HEK293 (cell line): ENCODE measurements around the gene PEX11G.

Source experiments
- CTCF ChIA-PET: fragments of 350-600 bp; formaldehyde crosslinking; extraction: SDS; loops from one replicate; lab custom pipeline; 2021; ENCODE audit warnings: antibody characterized with exemption; lab: Yijun Ruan, JAX
- POLR2A ChIA-PET: fragments of 300-600 bp; formaldehyde crosslinking; extraction: SDS; loops from one replicate; lab custom pipeline; 2020; ENCODE audit warnings: antibody characterized with exemption, inconsistent platforms; lab: Yijun Ruan, JAX
- H3K27ac ChIP-seq: fragments of 200-500 bp; sonication (Bioruptor generic); 2 replicates; pipeline ENCODE4 v1.5.1; 2014; ENCODE audit warnings: low read depth, low read length, control low read depth, inconsistent platforms; ENCODE audit errors: extremely low read depth
- H3K36me3 ChIP-seq, 2 experiments: fragments of 200-500 bp in 1 of 2; sonication (Bioruptor generic) in 1 of 2; 1 replicate in 1 of 2; 2 replicates in 1 of 2; pipeline ENCODE4 v1.5.1; 2014 to 2017; ENCODE audit warnings: inconsistent platforms in 2 of 2, low read length in 2 of 2; ENCODE audit not compliant: control insufficient read depth in 2 of 2, insufficient read depth in 1 of 2
- H3K4me1 ChIP-seq: fragments of 200-500 bp; sonication (Bioruptor generic); 2 replicates; pipeline ENCODE4 v1.5.1; 2014; ENCODE audit warnings: mild to moderate bottlenecking, low read length, inconsistent platforms; ENCODE audit not compliant: control insufficient read depth, insufficient read depth
- H3K4me3 ChIP-seq: 2 replicates; pipeline ENCODE4 v1.5.1; 2011; ENCODE audit warnings: low read depth, mild to moderate bottlenecking, control low read depth, low read length, moderate library complexity
- H3K9me3 ChIP-seq: fragments of 200-500 bp; sonication (Bioruptor generic); 2 replicates; pipeline ENCODE4 v1.5.1; 2014; ENCODE audit warnings: low read depth, low read length, inconsistent platforms; ENCODE audit not compliant: control insufficient read depth, insufficient read depth
- GLI2 ChIP-seq: fragments of 450-650 bp; formaldehyde crosslinking; IDR thresholded peaks from 2 replicates; pipeline ENCODE4; 2017; ENCODE audit warnings: missing biosample characterization, missing genetic modification characterization, low read depth, borderline replicate concordance
- GLIS1 ChIP-seq: fragments of 450-650 bp; formaldehyde crosslinking; IDR thresholded peaks from 2 replicates; pipeline ENCODE4 v1.5.1; 2016; ENCODE audit warnings: missing biosample characterization, missing genetic modification characterization
- SP2 ChIP-seq: fragments of 450-650 bp; formaldehyde crosslinking; IDR thresholded peaks from 2 replicates; pipeline ENCODE4 v1.5.1; 2016; ENCODE audit warnings: missing biosample characterization, missing genetic modification characterization
- ZBTB48 ChIP-seq: fragments of 450-650 bp; formaldehyde crosslinking; IDR thresholded peaks from 2 replicates; pipeline ENCODE4 v1.5.1; 2016; ENCODE audit warnings: missing biosample characterization, missing genetic modification characterization
- ZFP69B ChIP-seq: fragments of 450-650 bp; formaldehyde crosslinking; IDR thresholded peaks from 2 replicates; pipeline ENCODE4 v1.5.1; 2016; ENCODE audit warnings: missing biosample characterization, missing genetic modification characterization
- ZIC2 ChIP-seq: fragments of 450-650 bp; formaldehyde crosslinking; IDR thresholded peaks from 2 replicates; pipeline ENCODE4 v1.5.1; 2016; ENCODE audit warnings: missing biosample characterization, missing genetic modification characterization
- ZNF184 ChIP-seq: fragments of 450-650 bp; IDR thresholded peaks from 2 replicates; pipeline ENCODE4 v1.5.1; 2018; ENCODE audit warnings: missing biosample characterization, mild to moderate bottlenecking, missing genetic modification characterization
- ZNF335 ChIP-seq: fragments of 450-650 bp; formaldehyde crosslinking; conservative IDR thresholded peaks from 2 replicates; pipeline ENCODE4 v1.5.1; 2016; ENCODE audit warnings: missing biosample characterization, missing genetic modification characterization
- ZNF341 ChIP-seq: fragments of 450-650 bp; formaldehyde crosslinking; IDR thresholded peaks from 2 replicates; pipeline ENCODE4; 2016; ENCODE audit warnings: low read depth, missing biosample characterization, missing genetic modification characterization
- ZNF394 ChIP-seq: fragments of 450-650 bp; formaldehyde crosslinking; IDR thresholded peaks from 2 replicates; pipeline ENCODE4 v1.5.1; 2016; ENCODE audit warnings: missing biosample characterization, missing genetic modification characterization, mild to moderate bottlenecking, moderate library complexity, borderline replicate concordance
- ZNF518A ChIP-seq: fragments of 450-650 bp; formaldehyde crosslinking; conservative IDR thresholded peaks from 2 replicates; pipeline ENCODE4 v1.5.1; 2016; ENCODE audit warnings: low read depth, missing biosample characterization, missing genetic modification characterization
- ZNF544 ChIP-seq: fragments of 450-650 bp; formaldehyde crosslinking; IDR thresholded peaks from 2 replicates; pipeline ENCODE4 v1.5.0; 2017; ENCODE audit warnings: missing biosample characterization, missing genetic modification characterization
- ZNF561 ChIP-seq: fragments of 450-650 bp; IDR thresholded peaks from 2 replicates; pipeline ENCODE4 v1.5.1; 2018; ENCODE audit warnings: missing biosample characterization, missing genetic modification characterization, borderline replicate concordance
- ZNF571 ChIP-seq: fragments of 450-650 bp; formaldehyde crosslinking; IDR thresholded peaks from 2 replicates; pipeline ENCODE4 v1.5.0; 2017; ENCODE audit warnings: missing biosample characterization, missing genetic modification characterization
- ZNF747 ChIP-seq: fragments of 450-650 bp; formaldehyde crosslinking; IDR thresholded peaks from 2 replicates; pipeline ENCODE4 v1.5.1; 2016; ENCODE audit warnings: missing biosample characterization, missing genetic modification characterization
- TF ChIP-seq, protein P1 (sequence below): fragments of 450-650 bp; formaldehyde crosslinking; IDR thresholded peaks from 2 replicates; pipeline ENCODE4 v1.5.1; 2016; ENCODE audit warnings: missing biosample characterization, missing genetic modification characterization
- TF ChIP-seq, protein P2 (sequence below): fragments of 450-650 bp; formaldehyde crosslinking; IDR thresholded peaks from 2 replicates; pipeline ENCODE4 v1.5.1; 2016; ENCODE audit warnings: missing biosample characterization, missing genetic modification characterization
- TF ChIP-seq, protein P3 (sequence below): fragments of 450-650 bp; formaldehyde crosslinking; IDR thresholded peaks from 2 replicates; pipeline ENCODE4 v1.5.1; 2016; ENCODE audit warnings: missing biosample characterization, missing genetic modification characterization
- TF ChIP-seq, protein P4 (sequence below): fragments of 450-650 bp; formaldehyde crosslinking; IDR thresholded peaks from 2 replicates; pipeline ENCODE4 v1.5.1; 2017; ENCODE audit warnings: missing biosample characterization, missing genetic modification characterization

PEX11G gene

DNA sequence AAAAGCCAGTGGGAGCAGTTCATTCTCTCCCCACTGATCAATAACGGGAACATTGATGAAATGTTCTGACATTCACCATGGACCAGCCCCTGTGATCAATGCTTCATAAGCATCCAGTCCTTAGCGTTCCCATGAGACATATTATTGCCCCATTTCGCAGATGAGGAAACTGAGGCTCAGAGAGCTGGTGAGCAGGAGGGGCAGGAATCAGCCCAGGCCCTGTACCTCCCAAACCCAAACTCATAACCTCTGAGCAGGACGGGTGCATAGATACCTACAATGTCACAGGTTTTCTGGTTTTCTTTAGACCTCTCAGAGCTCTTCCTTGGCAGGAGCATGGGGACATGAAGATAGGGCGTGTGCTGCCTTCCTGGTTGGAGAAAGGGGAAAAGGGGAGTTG, 35.7 kb upstream of the PEX11G start:
- CTCF ChIA-PET: no interaction called here
- TF ChIP-seq ZNF341 (tag by site-specific recombination) (no peak), ZFP69B (tag by site-specific recombination) (no peak), GLI2 (tag by site-specific recombination) (no peak), ZNF561 (tag by site-specific recombination) (no peak), ZNF747 (tag by site-specific recombination) (no peak), ZNF544 (tag by site-specific recombination) (no peak)
- TF ChIP-seq, protein P1, sequence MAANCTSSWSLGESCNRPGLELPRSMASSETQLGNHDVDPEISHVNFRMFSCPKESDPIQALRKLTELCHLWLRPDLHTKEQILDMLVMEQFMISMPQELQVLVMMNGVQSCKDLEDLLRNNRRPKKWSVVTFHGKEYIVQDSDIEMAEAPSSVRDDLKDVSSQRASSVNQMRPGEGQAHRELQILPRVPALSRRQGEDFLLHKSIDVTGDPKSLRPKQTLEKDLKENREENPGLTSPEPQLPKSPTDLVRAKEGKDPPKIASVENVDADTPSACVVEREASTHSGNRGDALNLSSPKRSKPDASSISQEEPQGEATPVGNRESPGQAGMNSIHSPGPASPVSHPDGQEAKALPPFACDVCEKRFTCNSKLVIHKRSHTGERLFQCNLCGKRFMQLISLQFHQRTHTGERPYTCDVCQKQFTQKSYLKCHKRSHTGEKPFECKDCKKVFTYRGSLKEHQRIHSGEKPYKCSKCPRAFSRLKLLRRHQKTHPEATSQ (tag by site-specific recombination): no peak
- TF ChIP-seq, all 188 proteins: peak for 0
- Histone ChIP-seq H3K9me3 (no peaks in the 10 kb centered on the region), H3K36me3 (peaks cover 0 to 36% of the 10 kb centered on the region in 2 experiments; a peak in 1 of 3 replicates), H3K4me3 (no peak overlapping the region), H3K4me1 (0 out of 2 replicates have a peak, but pooled peaks cover 2% of the 10 kb centered on the region), H3K27ac (no peak overlapping the region)
- POLR2A ChIA-PET: no interaction called here

- Histone ChIP-seq H3K27ac (no peak overlapping the region), H3K36me3 (peaks cover 0 to 23% of the 10 kb centered on the region in 2 experiments; a peak in 1 of 3 replicates), H3K4me3 (peak overlapping the region; percentile 63), H3K9me3 (no peaks in the 10 kb centered on the region), H3K4me1 (0 out of 2 replicates have a peak, but pooled peaks cover 2% of the 10 kb centered on the region)
- ChIA-PET CTCF (interaction anchor here (0.6 to 1.8 kb wide), 5 partner anchors 9 to 333 kb away, joined by 3 to 9 read pairs (median 3); no protein-coding TSS in a partner anchor), POLR2A (interaction anchor here (0.7 to 3.3 kb wide), 9 partner anchors 9 to 162 kb away, joined by 3 to 27 read pairs (median 5); partner anchors contain the start of genes CAMSAP3, PET100, PNPLA6 and XAB2)
- TF ChIP-seq ZBTB48 (tag by site-specific recombination) (0 out of 2 replicates have a peak, but pooled peaks have one; percentile 33), ZIC2 (tag by site-specific recombination) (peak; percentile 87), ZNF571 (tag by site-specific recombination) (no peak), ZNF341 (tag by site-specific recombination) (peak; percentile 20; the same call in 1 of the 2 replicates), GLIS1 (tag by site-specific recombination) (peak; percentile 63), SP2 (tag by site-specific recombination) (0 out of 2 replicates have a peak, but pooled peaks have one; percentile 33), ZNF184 (no peak), ZNF335 (peak; percentile 89), ZNF394 (tag by site-specific recombination) (peak; percentile 87; the same call in 1 of the 2 replicates), ZNF518A (no peak)
- TF ChIP-seq, protein P2, sequence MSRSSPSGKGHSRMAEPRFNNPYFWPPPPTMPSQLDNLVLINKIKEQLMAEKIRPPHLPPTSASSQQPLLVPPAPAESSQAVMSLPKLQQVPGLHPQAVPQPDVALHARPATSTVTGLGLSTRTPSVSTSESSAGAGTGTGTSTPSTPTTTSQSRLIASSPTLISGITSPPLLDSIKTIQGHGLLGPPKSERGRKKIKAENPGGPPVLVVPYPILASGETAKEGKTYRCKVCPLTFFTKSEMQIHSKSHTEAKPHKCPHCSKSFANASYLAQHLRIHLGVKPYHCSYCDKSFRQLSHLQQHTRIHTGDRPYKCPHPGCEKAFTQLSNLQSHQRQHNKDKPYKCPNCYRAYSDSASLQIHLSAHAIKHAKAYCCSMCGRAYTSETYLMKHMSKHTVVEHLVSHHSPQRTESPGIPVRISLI (tag by site-specific recombination): no peak
- TF ChIP-seq, protein P3, sequence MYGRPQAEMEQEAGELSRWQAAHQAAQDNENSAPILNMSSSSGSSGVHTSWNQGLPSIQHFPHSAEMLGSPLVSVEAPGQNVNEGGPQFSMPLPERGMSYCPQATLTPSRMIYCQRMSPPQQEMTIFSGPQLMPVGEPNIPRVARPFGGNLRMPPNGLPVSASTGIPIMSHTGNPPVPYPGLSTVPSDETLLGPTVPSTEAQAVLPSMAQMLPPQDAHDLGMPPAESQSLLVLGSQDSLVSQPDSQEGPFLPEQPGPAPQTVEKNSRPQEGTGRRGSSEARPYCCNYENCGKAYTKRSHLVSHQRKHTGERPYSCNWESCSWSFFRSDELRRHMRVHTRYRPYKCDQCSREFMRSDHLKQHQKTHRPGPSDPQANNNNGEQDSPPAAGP: 0 out of 2 replicates have a peak, but pooled peaks have one; percentile 18
- TF ChIP-seq, protein P4, sequence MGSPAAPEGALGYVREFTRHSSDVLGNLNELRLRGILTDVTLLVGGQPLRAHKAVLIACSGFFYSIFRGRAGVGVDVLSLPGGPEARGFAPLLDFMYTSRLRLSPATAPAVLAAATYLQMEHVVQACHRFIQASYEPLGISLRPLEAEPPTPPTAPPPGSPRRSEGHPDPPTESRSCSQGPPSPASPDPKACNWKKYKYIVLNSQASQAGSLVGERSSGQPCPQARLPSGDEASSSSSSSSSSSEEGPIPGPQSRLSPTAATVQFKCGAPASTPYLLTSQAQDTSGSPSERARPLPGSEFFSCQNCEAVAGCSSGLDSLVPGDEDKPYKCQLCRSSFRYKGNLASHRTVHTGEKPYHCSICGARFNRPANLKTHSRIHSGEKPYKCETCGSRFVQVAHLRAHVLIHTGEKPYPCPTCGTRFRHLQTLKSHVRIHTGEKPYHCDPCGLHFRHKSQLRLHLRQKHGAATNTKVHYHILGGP (tag by site-specific recombination): peak; percentile 84
These were observed 34.3 kb upstream of the PEX11G start for GRCh38 chr19:7522923-7523667.
